ENCODE measurements around the gene BST2. TPM values are rescaled to one million over a fixed set of nuclear protein-coding genes. Genes with fewer than 3 reads are reported as not detected.

The BST2 gene
- total and polyA plus RNA-seq, 5 experiments from 2014 or later: 41.8 to 178 (median 132) TPM

GRCh38 chr19:17398902-17399527, 6.4 kb downstream of the BST2 start:
- H3K36me3 Mint-ChIP-seq: peaks cover 0 to 27% (median 2%) of the 10 kb centered on the region in 3 donors
- H3K27ac Mint-ChIP-seq: peak overlapping the region in 1 of 10 donors; percentile 44
- H3K4me1 Mint-ChIP-seq: peaks cover 9 to 19% (median 18%) of the 10 kb centered on the region in 4 donors
- no peaks in the 10 kb centered on the region for H3K27me3 Mint-ChIP-seq
- no peaks in the 10 kb centered on the region for H3K9me3 Mint-ChIP-seq
- DNase-seq: no peak
- POLR2A ChIA-PET: interaction anchor here (0.6 kb wide), 1 partner anchor 9 kb away, joined by 3 read pairs; no protein-coding TSS in a partner anchor
- no peak for ATAC-seq
- no peak overlapping the region for H3K4me3 Mint-ChIP-seq

GRCh38 chr19:17394891-17395415, 10.5 kb downstream of the BST2 start:
- peak in 4 of 10 donors; percentile 21 to 40 (median 32) for DNase-seq
- Mint-ChIP-seq H3K9me3 (peaks cover 0 to 2% (median 0%) of the 10 kb centered on the region in 9 donors), H3K4me1 (peaks cover 11 to 29% (median 25%) of the 10 kb centered on the region in 4 donors), H3K27ac (peak overlapping the region in 8 of 10 donors; percentile 44 to 84 (median 72)), H3K4me3 (peak overlapping the region in 4 of 10 donors; percentile 7 to 33 (median 30)), H3K27me3 (no peaks in the 10 kb centered on the region), H3K36me3 (peaks cover 0 to 3% (median 0%) of the 10 kb centered on the region in 3 donors)
- POLR2A ChIA-PET: interaction anchor here (0.6 to 3.0 kb wide), 3 partner anchors 10 to 25 kb away, joined by 3 to 11 read pairs (median 3); partner anchors contain the start of genes BST2 and MVB12A
- no peak for ATAC-seq

DNA sequence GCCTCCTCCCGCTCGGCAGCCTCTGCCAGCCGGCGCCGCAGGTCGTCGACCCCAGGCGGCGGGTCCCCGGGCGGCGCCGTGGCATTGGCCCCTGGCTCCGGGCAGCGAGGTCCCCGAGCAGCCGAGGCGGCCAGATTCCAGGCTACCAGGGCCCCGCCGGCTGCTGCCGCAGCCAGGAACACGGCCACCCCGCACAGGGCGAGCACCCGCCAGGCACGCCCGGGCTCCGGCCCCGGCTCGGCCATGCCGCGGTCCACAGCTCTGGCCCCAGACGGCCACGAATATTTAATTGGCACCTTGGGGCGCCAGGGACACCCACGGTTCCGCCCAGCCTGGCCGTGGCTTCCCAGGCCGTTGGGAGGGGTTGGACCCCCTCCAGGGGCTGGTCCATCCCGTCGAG, 11.5 kb downstream of the BST2 start, which contains the start of gene CCDC194:
Gene CCDC194, minus strand, starts transcription at position 283 of the 400 bp plus-strand sequence. Its CDS starts 38 bp downstream, at position 245.
- peaks cover 11 to 29% (median 25%) of the 10 kb centered on the region in 4 donors for H3K4me1 Mint-ChIP-seq
- no peak for ATAC-seq
- no peak for DNase-seq
- no peaks in the 10 kb centered on the region for H3K36me3 Mint-ChIP-seq
- peak within 1 kb of the TSS in 5 of 10 donors; percentile 7 to 45 (median 34) for H3K4me3 Mint-ChIP-seq
- POLR2A ChIA-PET: interaction anchor here (0.6 to 3.0 kb wide), 3 partner anchors 9 to 696 kb away, joined by 3 to 11 read pairs (median 3); partner anchors contain the start of gene BST2
- H3K27ac Mint-ChIP-seq: peak within 1 kb of the TSS in 9 of 10 donors; percentile 44 to 84 (median 71)
- H3K27me3 Mint-ChIP-seq: no peaks in the 10 kb centered on the region
- H3K9me3 Mint-ChIP-seq: peaks cover 0 to 3% (median 0%) of the 10 kb centered on the region in 9 donors

DNA sequence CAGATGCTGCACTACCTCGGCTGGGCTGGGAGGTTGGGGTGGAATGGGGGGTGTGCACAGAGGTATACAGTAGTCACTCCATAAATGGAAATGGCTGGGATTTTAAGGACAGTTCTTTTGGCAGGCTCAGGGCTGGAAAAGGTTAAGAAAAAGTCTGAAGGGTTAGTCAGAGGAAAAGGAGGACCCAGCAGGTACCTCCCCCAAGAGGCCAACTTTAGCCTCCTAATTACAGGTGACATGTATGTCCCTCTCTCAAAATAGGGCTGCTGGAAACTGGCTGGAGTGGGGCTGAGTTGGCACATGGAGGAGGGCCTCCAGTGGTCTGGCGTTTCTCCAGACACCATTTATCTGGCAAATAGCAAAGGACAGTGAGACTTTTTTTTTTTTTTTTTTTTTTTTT, 12.4 kb downstream of the BST2 start:
- DNase-seq (no peak), ATAC-seq (no peak)
- Mint-ChIP-seq H3K27ac (peak overlapping the region in 1 of 10 donors; percentile 48), H3K4me1 (peaks cover 11 to 29% (median 25%) of the 10 kb centered on the region in 4 donors), H3K9me3 (peaks cover 0 to 3% (median 0%) of the 10 kb centered on the region in 9 donors), H3K36me3 (no peaks in the 10 kb centered on the region), H3K4me3 (peak overlapping the region in 3 of 10 donors; percentile 34 to 45 (median 36)), H3K27me3 (no peaks in the 10 kb centered on the region)
- POLR2A ChIA-PET: interaction anchor here (3.0 kb wide), 1 partner anchor 12 kb away, joined by 11 read pairs; the partner anchor contains the start of gene BST2

- H3K27ac Mint-ChIP-seq: peak overlapping the region in 4 of 10 donors; percentile 28 to 89 (median 66)
- H3K4me1 Mint-ChIP-seq: peaks cover 11 to 29% (median 25%) of the 10 kb centered on the region in 4 donors
- DNase-seq (no peak), ATAC-seq (peak in 1 of 2 donors; percentile 50)
- H3K4me3 Mint-ChIP-seq: peak overlapping the region; percentile 58 to 99 (median 83)
- no peaks in the 10 kb centered on the region for H3K36me3 Mint-ChIP-seq
- POLR2A ChIA-PET: interaction anchor here (0.5 to 2.3 kb wide), 9 partner anchors 12 to 897 kb away, joined by 3 to 10 read pairs (median 3); partner anchors contain the start of genes BST2 and SLC27A1
- peaks cover 0 to 3% (median 0%) of the 10 kb centered on the region in 9 donors for H3K9me3 Mint-ChIP-seq
- H3K27me3 Mint-ChIP-seq: no peaks in the 10 kb centered on the region
These were observed 13.9 kb downstream of the BST2 start for GRCh38 chr19:17391371-17392151.

- POLR2A ChIA-PET: interaction anchor here (0.8 to 2.3 kb wide), 3 partner anchors 13 to 98 kb away, joined by 3 to 10 read pairs (median 3); partner anchors contain the start of gene BST2
- Mint-ChIP-seq H3K9me3 (peaks cover 0 to 3% (median 0%) of the 10 kb centered on the region in 9 donors), H3K4me1 (peaks cover 11 to 31% (median 26%) of the 10 kb centered on the region in 4 donors), H3K4me3 (peak overlapping the region; percentile 88 to 99 (median 90)), H3K36me3 (no peaks in the 10 kb centered on the region), H3K27me3 (no peaks in the 10 kb centered on the region), H3K27ac (peak overlapping the region in 7 of 10 donors; percentile 12 to 92 (median 49))
- ATAC-seq (peak; percentile 98 to 99), DNase-seq (peak; percentile 83 to 91 (median 86))
These were observed 14.6 kb downstream of the BST2 start for GRCh38 chr19:17390665-17391370.

- H3K4me3 Mint-ChIP-seq: peak overlapping the region; percentile 43 to 99 (median 90)
- peak in 1 of 2 donors; percentile 4 for ATAC-seq
- POLR2A ChIA-PET: interaction anchor here (0.5 to 2.3 kb wide), 7 partner anchors 9 to 157 kb away, joined by 3 to 10 read pairs (median 4); partner anchors contain the start of genes ANO8 and BST2
- no peaks in the 10 kb centered on the region for H3K36me3 Mint-ChIP-seq
- H3K27me3 Mint-ChIP-seq: no peaks in the 10 kb centered on the region
- peak in 1 of 10 donors; percentile 9 for DNase-seq
- peaks cover 8 to 28% (median 22%) of the 10 kb centered on the region in 4 donors for H3K4me1 Mint-ChIP-seq
- H3K9me3 Mint-ChIP-seq: peaks cover 0 to 3% (median 0%) of the 10 kb centered on the region in 9 donors
- peak overlapping the region in 2 of 10 donors; percentile 44 to 92 for H3K27ac Mint-ChIP-seq
These were observed 15.3 kb downstream of the BST2 start for GRCh38 chr19:17389957-17390664.

- peaks cover 0 to 3% (median 0%) of the 10 kb centered on the region in 9 donors for H3K9me3 Mint-ChIP-seq
- POLR2A ChIA-PET: interaction anchor here (0.5 to 1.6 kb wide), 6 partner anchors 30 to 109 kb away, joined by 3 to 5 read pairs (median 4); partner anchors contain the start of genes ABHD8 and ANO8
- H3K27me3 Mint-ChIP-seq: no peaks in the 10 kb centered on the region
- H3K36me3 Mint-ChIP-seq: no peaks in the 10 kb centered on the region
- H3K27ac Mint-ChIP-seq: peak overlapping the region in 2 of 10 donors; percentile 16 to 72
- H3K4me1 Mint-ChIP-seq: peaks cover 8 to 22% (median 18%) of the 10 kb centered on the region in 4 donors
- H3K4me3 Mint-ChIP-seq: peak overlapping the region in 6 of 10 donors; percentile 1 to 59 (median 22)
- no peak for DNase-seq
- ATAC-seq: no peak
These were observed 16.1 kb downstream of the BST2 start for GRCh38 chr19:17389288-17389687.

- H3K27me3 Mint-ChIP-seq: no peaks in the 10 kb centered on the region
- DNase-seq (peak; percentile 35 to 79 (median 60)), ATAC-seq (peak; percentile 43 to 53)
- H3K9me3 Mint-ChIP-seq: peaks cover 0 to 3% (median 0%) of the 10 kb centered on the region in 9 donors
- H3K4me3 Mint-ChIP-seq: no peak overlapping the region
- POLR2A ChIA-PET: interaction anchor here (0.6 to 2.9 kb wide), 3 partner anchors 93 to 825 kb away, joined by 3 to 9 read pairs (median 5); no protein-coding TSS in a partner anchor
- H3K27ac Mint-ChIP-seq: peak overlapping the region in 1 of 10 donors; percentile 15
- H3K36me3 Mint-ChIP-seq: no peaks in the 10 kb centered on the region
- peaks cover 4 to 20% (median 14%) of the 10 kb centered on the region in 4 donors for H3K4me1 Mint-ChIP-seq
These were observed 19.4 kb downstream of the BST2 start for GRCh38 chr19:17385878-17386611.
